Measurements from ENCODE around the gene CCDC112. TPM values are rescaled to one million over a fixed set of nuclear protein-coding genes. Genes with fewer than 3 reads are reported as not detected.

The CCDC112 gene
- total RNA-seq, 1 experiment from 2014 or later, result 4.3 TPM

DNA sequence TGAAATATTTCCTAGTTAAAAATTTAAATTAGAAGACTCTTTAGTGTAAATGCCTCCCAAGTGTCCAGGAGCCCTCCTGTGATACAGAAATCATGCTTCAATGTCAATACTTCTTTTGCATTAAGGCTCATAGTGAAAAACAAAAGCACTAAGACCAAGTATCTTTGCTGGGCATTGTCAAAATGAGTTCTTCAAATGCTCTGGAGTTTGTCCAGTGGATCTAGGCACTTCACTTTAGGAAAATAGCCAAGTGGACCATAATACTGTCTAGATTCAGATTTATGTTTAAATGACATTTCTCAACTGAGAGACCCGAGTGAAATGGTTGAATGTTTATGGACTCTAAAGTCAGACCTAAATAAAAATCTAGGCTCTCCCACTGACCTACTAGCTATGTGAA, 21.3 kb upstream of the CCDC112 start:
- ChIA-PET CTCF (no interaction called here), POLR2A (ENCODE audit: unreplicated experiment) (no interaction called here)
- H3K4me1 ChIP-seq (replicated peaks; ENCODE audit: insufficient read depth), result 0 out of 2 replicates have a peak, but pooled peaks cover 5% of the 10 kb centered on the region
- intact Hi-C loops (cut with micrococcal nuclease; ENCODE audit: unreplicated experiment), result no loop called here
- H3K27ac ChIP-seq, result no peak overlapping the region
- H3K4me3 ChIP-seq, result no peak overlapping the region
- no TSS peak for BruUV-seq (replicated peaks)
- H3K9me2 ChIP-seq (ENCODE audit: insufficient read depth), result no peaks in the 10 kb centered on the region
- no peaks in the 10 kb centered on the region for H4K20me1 ChIP-seq (ENCODE audit: insufficient read depth)
- H3K9me3 ChIP-seq (ENCODE audit: insufficient read depth, low read depth), result no peaks in the 10 kb centered on the region; the same call in 1 of the 2 replicates
- TF ChIP-seq, protein P1, sequence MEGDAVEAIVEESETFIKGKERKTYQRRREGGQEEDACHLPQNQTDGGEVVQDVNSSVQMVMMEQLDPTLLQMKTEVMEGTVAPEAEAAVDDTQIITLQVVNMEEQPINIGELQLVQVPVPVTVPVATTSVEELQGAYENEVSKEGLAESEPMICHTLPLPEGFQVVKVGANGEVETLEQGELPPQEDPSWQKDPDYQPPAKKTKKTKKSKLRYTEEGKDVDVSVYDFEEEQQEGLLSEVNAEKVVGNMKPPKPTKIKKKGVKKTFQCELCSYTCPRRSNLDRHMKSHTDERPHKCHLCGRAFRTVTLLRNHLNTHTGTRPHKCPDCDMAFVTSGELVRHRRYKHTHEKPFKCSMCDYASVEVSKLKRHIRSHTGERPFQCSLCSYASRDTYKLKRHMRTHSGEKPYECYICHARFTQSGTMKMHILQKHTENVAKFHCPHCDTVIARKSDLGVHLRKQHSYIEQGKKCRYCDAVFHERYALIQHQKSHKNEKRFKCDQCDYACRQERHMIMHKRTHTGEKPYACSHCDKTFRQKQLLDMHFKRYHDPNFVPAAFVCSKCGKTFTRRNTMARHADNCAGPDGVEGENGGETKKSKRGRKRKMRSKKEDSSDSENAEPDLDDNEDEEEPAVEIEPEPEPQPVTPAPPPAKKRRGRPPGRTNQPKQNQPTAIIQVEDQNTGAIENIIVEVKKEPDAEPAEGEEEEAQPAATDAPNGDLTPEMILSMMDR (conservative IDR thresholded peaks at IDR 0.05), result no peak
- no peak for TF ChIP-seq EZH2 (IDR thresholded peaks at IDR 0.05; ENCODE audit: low read depth)
- no peaks in the 10 kb centered on the region for H3K79me2 ChIP-seq (ENCODE audit: low read depth)
- H3F3A ChIP-seq (ENCODE audit: insufficient read depth, low read depth), result no peaks in the 10 kb centered on the region
- H3K4me2 ChIP-seq, result no peak overlapping the region
- H3K36me3 ChIP-seq (ENCODE audit: low read depth), result no peaks in the 10 kb centered on the region
- H2AFZ ChIP-seq, result no peak overlapping the region
- no peaks in the 10 kb centered on the region for H3K27me3 ChIP-seq (ENCODE audit: insufficient read depth, low read depth)
- no peak for DNase-seq

DNA sequence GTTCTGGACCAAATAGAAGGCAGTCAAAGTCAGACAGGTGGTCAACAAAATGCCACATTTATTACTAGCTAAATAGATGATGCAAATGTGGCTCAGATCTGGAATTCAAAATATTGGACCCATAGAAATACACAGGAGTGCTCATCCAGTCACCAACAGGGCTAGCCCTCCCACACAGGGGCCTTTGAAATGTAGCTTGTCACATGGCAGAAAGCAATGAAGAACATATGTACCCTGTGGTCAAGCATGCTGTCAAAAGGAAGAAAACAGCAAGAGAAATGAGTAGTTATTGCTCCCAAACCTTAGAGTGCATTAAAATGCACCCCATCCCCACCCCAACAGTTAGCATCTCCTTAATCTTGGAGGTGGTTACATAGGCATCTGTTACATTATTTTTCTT, 20.9 kb upstream of the CCDC112 start:
- no peaks in the 10 kb centered on the region for H3K9me3 ChIP-seq (ENCODE audit: insufficient read depth, low read depth)
- TF ChIP-seq, protein P1 (conservative IDR thresholded peaks at IDR 0.05), result no peak
- no peak for TF ChIP-seq EZH2 (IDR thresholded peaks at IDR 0.05; ENCODE audit: low read depth)
- H3K4me1 ChIP-seq (replicated peaks; ENCODE audit: insufficient read depth), result 0 out of 2 replicates have a peak, but pooled peaks cover 5% of the 10 kb centered on the region
- H4K20me1 ChIP-seq (ENCODE audit: insufficient read depth), result no peaks in the 10 kb centered on the region
- no peaks in the 10 kb centered on the region for H3K79me2 ChIP-seq (ENCODE audit: low read depth)
- H3K4me2 ChIP-seq, result no peak overlapping the region
- ChIA-PET POLR2A (ENCODE audit: unreplicated experiment) (no interaction called here), CTCF (interaction anchor here (0.6 kb wide), 1 partner anchor 223 kb away, joined by 4 read pairs; no protein-coding TSS in a partner anchor)
- H3K9me2 ChIP-seq (ENCODE audit: insufficient read depth), result no peaks in the 10 kb centered on the region
- no peak overlapping the region for H2AFZ ChIP-seq
- H3F3A ChIP-seq (ENCODE audit: insufficient read depth, low read depth), result no peaks in the 10 kb centered on the region
- BruUV-seq (replicated peaks), result no TSS peak
- no peak overlapping the region for H3K4me3 ChIP-seq
- intact Hi-C loops (cut with micrococcal nuclease; ENCODE audit: unreplicated experiment), result no loop called here
- H3K36me3 ChIP-seq (ENCODE audit: low read depth), result no peaks in the 10 kb centered on the region
- no peak for DNase-seq
- no peak overlapping the region for H3K27ac ChIP-seq
- H3K27me3 ChIP-seq (ENCODE audit: insufficient read depth, low read depth), result no peaks in the 10 kb centered on the region

DNA sequence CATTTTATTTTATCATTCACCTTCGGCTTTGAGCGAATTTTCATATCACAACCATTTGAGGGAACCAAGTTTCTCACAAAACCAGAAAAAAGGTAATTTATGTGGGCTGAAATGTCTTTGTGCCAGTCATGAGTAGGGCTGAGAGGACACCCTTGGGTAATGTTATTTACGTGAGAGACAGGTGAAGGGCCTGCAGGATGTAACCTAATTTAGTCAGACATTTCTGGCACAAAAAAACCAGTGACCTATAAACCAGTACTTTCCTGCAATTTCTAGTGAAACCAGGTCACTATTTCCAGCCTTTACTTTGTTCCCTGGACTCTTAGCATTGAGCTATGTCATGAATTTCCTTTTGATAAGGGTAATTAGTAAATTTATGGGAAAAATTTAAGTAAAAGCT, 17.2 kb upstream of the CCDC112 start:
- Histone ChIP-seq H3K9me3 (ENCODE audit: insufficient read depth, low read depth) (no peaks in the 10 kb centered on the region), H3K4me1 (replicated peaks; ENCODE audit: insufficient read depth) (0 out of 2 replicates have a peak, but pooled peaks cover 9% of the 10 kb centered on the region), H3K27ac (no peak overlapping the region), H3K79me2 (ENCODE audit: low read depth) (no peaks in the 10 kb centered on the region), H3K4me3 (no peak overlapping the region), H3K27me3 (ENCODE audit: insufficient read depth, low read depth) (no peaks in the 10 kb centered on the region), H3K4me2 (no peak overlapping the region), H2AFZ (no peak overlapping the region), H3K36me3 (ENCODE audit: low read depth) (no peaks in the 10 kb centered on the region), H4K20me1 (ENCODE audit: insufficient read depth) (no peaks in the 10 kb centered on the region), H3F3A (ENCODE audit: insufficient read depth, low read depth) (no peaks in the 10 kb centered on the region), H3K9me2 (ENCODE audit: insufficient read depth) (no peaks in the 10 kb centered on the region)
- ChIA-PET CTCF (no interaction called here), POLR2A (ENCODE audit: unreplicated experiment) (no interaction called here)
- intact Hi-C loops (cut with micrococcal nuclease; ENCODE audit: unreplicated experiment), result no loop called here
- BruUV-seq (replicated peaks), result no TSS peak
- no peak for TF ChIP-seq EZH2 (IDR thresholded peaks at IDR 0.05; ENCODE audit: low read depth)
- TF ChIP-seq, protein P1 (conservative IDR thresholded peaks at IDR 0.05), result no peak
- DNase-seq, result no peak

Data from PC-9 (cell line).